Endothelial cell of umbilical vein (primary cell): Measurements from ENCODE around the gene GAB2. TPM values are rescaled to one million over a fixed set of nuclear protein-coding genes. Genes with fewer than 3 reads are reported as not detected.
A peak's percentile ranks its signal among the peaks of the same experiment; 100 is the strongest.

Source experiments
- BruUV-seq: library from RNA; stranded (reverse); fragments of 400-500 nt; replicated peaks from 2 replicates; lab custom pipeline; 2021; lab: Mats Ljungman, UMichigan
- CTCF ChIA-PET: fragments of 300-600, 350-600 bp; sonication (Branson Sonifier 250); formaldehyde crosslinking; loops from one replicate; lab custom pipeline; 2021; ENCODE audit warnings: antibody characterized with exemption, inconsistent platforms; lab: Charles Lee
- POLR2A ChIA-PET: fragments of 300-600, 350-600 bp; sonication (Branson Sonifier 250); formaldehyde crosslinking; loops from one replicate; lab custom pipeline; 2021; ENCODE audit warnings: antibody characterized with exemption, inconsistent platforms; lab: Charles Lee
- DNase-seq: peaks from one replicate; pipeline ENCODE4 v3.0.0-alpha.2; 2011; ENCODE audit warnings: low read depth, low spot score
- FAIRE-seq: peaks from 2 replicates; lab custom pipeline; 2011; peaks lifted over from hg19 to GRCh38; lab: Jason Lieb, UNC
- H2AFZ ChIP-seq: 2 replicates; pipeline ENCODE4 v1.6.0; 2012; ENCODE audit warnings: low read depth, low read length, control low read depth, inconsistent platforms
- H3K27ac ChIP-seq: 2 replicates; pipeline ENCODE4 v1.5.1; 2011; ENCODE audit warnings: low read depth, mild to moderate bottlenecking, control low read depth, low read length, moderate library complexity; ENCODE audit not compliant: insufficient read depth
- H3K27me3 ChIP-seq, 2 experiments: 2 replicates each; pipeline versions ENCODE4 v1.6.0 to v1.6.1; 2011; ENCODE audit warnings: low read length in 2 of 2, mixed read lengths in 1 of 2; ENCODE audit not compliant: control insufficient read depth in 2 of 2, insufficient read depth in 2 of 2
- H3K36me3 ChIP-seq, 2 experiments: 2 replicates in 1 of 2; 3 replicates in 1 of 2; pipeline ENCODE4 v1.5.1; 2011; ENCODE audit warnings: low read length in 2 of 2, mild to moderate bottlenecking in 1 of 2, moderate library complexity in 1 of 2; ENCODE audit not compliant: control insufficient read depth in 2 of 2, insufficient read depth in 2 of 2; ENCODE audit errors: extremely low read depth in 1 of 2
- H3K4me1 ChIP-seq: 3 replicates; pipeline ENCODE4 v1.5.1; 2011; ENCODE audit warnings: mild to moderate bottlenecking, low read length; ENCODE audit not compliant: control insufficient read depth, insufficient read depth; ENCODE audit errors: extremely low read depth
- H3K4me2 ChIP-seq: 2 replicates; pipeline ENCODE4 v1.6.1; 2011; ENCODE audit warnings: low read length, control low read depth, mixed read lengths; ENCODE audit not compliant: insufficient read depth
- H3K4me3 ChIP-seq, 3 experiments: fragments of 200-600 bp in 1 of 3; sonication (generic), shearing (Covaris generic) in 1 of 3; replicated peaks in 1 of 3; 2 replicates each; pipeline ENCODE4 v1.5.1; 2011 to 2016; ENCODE audit warnings: control low read depth in 3 of 3, low read length in 3 of 3, mild to moderate bottlenecking in 2 of 3, inconsistent platforms in 1 of 3, low read depth in 1 of 3, moderate library complexity in 1 of 3; ENCODE audit not compliant: insufficient read depth in 1 of 3
- H3K79me2 ChIP-seq: 2 replicates; pipeline ENCODE4 v1.6.0; 2012; ENCODE audit warnings: low read length, inconsistent platforms; ENCODE audit not compliant: control insufficient read depth, insufficient read depth
- H3K9ac ChIP-seq: replicated peaks from 2 replicates; pipeline ENCODE3; 2011; ENCODE audit warnings: low read length, control low read depth; ENCODE audit not compliant: insufficient read depth; ENCODE audit errors: extremely low read depth
- H3K9me1 ChIP-seq: replicated peaks from 3 replicates; pipeline ENCODE4 v1.6.0; 2011; ENCODE audit warnings: mild to moderate bottlenecking, low read length; ENCODE audit not compliant: control insufficient read depth, insufficient read depth; ENCODE audit errors: extremely low read depth
- H3K9me3 ChIP-seq: replicated peaks from 2 replicates; pipeline ENCODE4 v1.5.1; 2012; ENCODE audit warnings: low read length, inconsistent platforms; ENCODE audit not compliant: control insufficient read depth, insufficient read depth
- H4K20me1 ChIP-seq: replicated peaks from 2 replicates; pipeline ENCODE3; 2011; ENCODE audit warnings: mild to moderate bottlenecking, low read length; ENCODE audit not compliant: control insufficient read depth, insufficient read depth; ENCODE audit errors: extremely low read depth
- CTCF ChIP-seq, 2 donors: IDR thresholded peaks; 1 replicate in 1 of 2; 2 replicates in 1 of 2; pipeline ENCODE4 v1.5.1; 2011; ENCODE audit warnings: low read length in 2 of 2, mild to moderate bottlenecking in 2 of 2, moderate library complexity in 2 of 2, control low read depth in 1 of 2, inconsistent platforms in 1 of 2, low read depth in 1 of 2; ENCODE audit not compliant: insufficient read depth in 1 of 2; ENCODE audit errors: extremely low read depth in 1 of 2
- EZH2 ChIP-seq: IDR thresholded peaks from 2 replicates; pipeline ENCODE4 v1.6.1; 2012; ENCODE audit warnings: borderline replicate concordance, low read depth, mild to moderate bottlenecking, moderate library complexity, low read length, inconsistent platforms; ENCODE audit not compliant: severe bottlenecking
- FOS ChIP-seq: IDR thresholded peaks from 2 replicates; pipeline ENCODE4 v1.6.1; 2011; ENCODE audit warnings: mild to moderate bottlenecking, low read length, moderate library complexity, borderline replicate concordance; ENCODE audit not compliant: insufficient read depth
- GATA2 ChIP-seq: IDR thresholded peaks from 2 replicates; pipeline ENCODE4 v1.7.0; 2011; ENCODE audit warnings: low read depth, mild to moderate bottlenecking, moderate library complexity, mixed read lengths, low read length; ENCODE audit not compliant: insufficient read length, insufficient read depth
- JUN ChIP-seq: IDR thresholded peaks from 2 replicates; pipeline ENCODE4 v1.6.1; 2011; ENCODE audit warnings: borderline replicate concordance, low read depth; ENCODE audit not compliant: insufficient read length, insufficient read depth
- MAX ChIP-seq: IDR thresholded peaks from 2 replicates; pipeline ENCODE4 v1.6.1; 2011; ENCODE audit not compliant: insufficient read depth, insufficient read length
- MYC ChIP-seq: IDR thresholded peaks from one replicate; pipeline ENCODE4 v1.6.1; 2011; ENCODE audit warnings: mild to moderate bottlenecking, low read depth, low read length
- POLR2A ChIP-seq: IDR thresholded peaks from 2 replicates; pipeline ENCODE4 v1.6.1; 2012; ENCODE audit warnings: low read depth, mild to moderate bottlenecking, control low read depth, low read length
- POLR2AphosphoS5 ChIP-seq: IDR thresholded peaks from 2 replicates; pipeline ENCODE4 v1.6.1; 2012; ENCODE audit warnings: low read depth, mild to moderate bottlenecking, control low read depth, low read length, moderate library complexity; ENCODE audit not compliant: insufficient read depth
- dilution Hi-C: fragments of 300-500 bp; cut with MboI; formaldehyde crosslinking; loops from one replicate; pipeline ENCODE4 v1.15.0; 2019; ENCODE audit warnings: low sequenced_read_pairs; ENCODE audit not compliant: extremely low pct_ligation_motif_present
- intact Hi-C: fragments of 100-400 bp; cut with micrococcal nuclease; formaldehyde crosslinking; loops from one replicate; pipeline ENCODE4 v1.10.0; 2022
- polyA plus RNA-seq, 4 experiments: library from polyadenylated mRNA; depleted of rRNA in 3 of 4; stranded (reverse) in 3 of 4; unstranded in 1 of 4; fragments of >200 nt; gene quantifications; 2 replicates each; pipeline versions ENCODE4 v1.2.1 to v1.2.3, GENCODE V29; 2011 to 2012; ENCODE audit warnings: missing spikeins in 1 of 4
- total RNA-seq: library from RNA; stranded (reverse); gene quantifications from 2 replicates; pipeline ENCODE4 v1.2.3, GENCODE V29; 2021

Gene GAB2
- total and polyA plus RNA-seq, 2 donors (not counting 3 experiments of a cell fraction or from before 2014, with no cell fraction given) = 19.6 to 39.6 TPM

GRCh38 chr11:78189174-78189724 lies 228.4 kb downstream of the GAB2 start:
- Histone ChIP-seq H3K79me2 (peaks cover 31% of the 10 kb centered on the region), H3K4me3 (peak overlapping the region; percentile 68 to 81 (median 71)), H2AFZ (peak overlapping the region; percentile 96), H3K9ac (peak overlapping the region; percentile 59), H4K20me1 (no peaks in the 10 kb centered on the region), H3K36me3 (no peaks in the 10 kb centered on the region), H3K4me1 (peaks cover 42% of the 10 kb centered on the region), H3K9me1 (no peaks in the 10 kb centered on the region), H3K4me2 (peak overlapping the region; percentile 87), H3K9me3 (no peaks in the 10 kb centered on the region), H3K27me3 (no peaks in the 10 kb centered on the region), H3K27ac (no peak overlapping the region)
- ChIA-PET CTCF (interaction anchor here (1.1 to 3.0 kb wide), 4 partner anchors 11 to 375 kb away, joined by 3 to 15 read pairs (median 6); partner anchors contain the start of gene ALG8), POLR2A (interaction anchor here (0.9 to 1.5 kb wide), 2 partner anchors 50 to 229 kb away, joined by 3 to 5 read pairs; partner anchors contain the start of gene ALG8)
- intact Hi-C loops = loop anchor here (2.0 kb wide), 3 partner anchors 110 to 236 kb away; partner anchors contain the start of genes GAB2 and NDUFC2
- dilution Hi-C loops = no loop called here
- FAIRE-seq (no peak), DNase-seq (no peak)
- BruUV-seq = TSS peak; percentile 25
- TF ChIP-seq POLR2A (no peak), CTCF (IDR thresholded peaks at IDR 0.05; ENCODE audit: extremely low read depth in 1 of 2, insufficient read depth in 1 of 2, low read depth in 1 of 2, low read length in 2 of 2) (no peak), GATA2 (no peak), MAX (no peak), POLR2AphosphoS5 (no peak), FOS (no peak), JUN (no peak), EZH2 (no peak), MYC (no peak)
